Measurements from ENCODE around the gene HUNK.

The HUNK gene

DNA sequence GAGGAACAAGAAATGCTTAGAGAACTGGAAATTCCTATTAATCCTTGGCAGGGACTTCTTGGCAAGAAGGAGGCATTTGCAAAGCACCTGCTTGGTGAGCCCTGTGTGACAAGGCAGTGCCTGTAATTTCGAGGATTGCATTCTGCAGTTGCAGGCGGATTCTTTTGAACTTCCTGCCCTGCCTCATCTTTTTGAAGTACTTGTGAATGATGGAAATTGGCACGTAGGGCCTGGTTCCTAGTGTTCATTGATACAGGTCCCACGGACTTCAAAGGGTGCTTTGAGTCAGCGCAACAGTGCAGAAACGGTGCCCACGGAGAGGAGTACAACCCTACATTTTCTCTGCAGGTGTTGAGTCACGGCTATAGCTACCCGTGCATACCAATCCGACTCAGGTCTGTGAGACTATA lies 6.4 kb downstream of the HUNK start:
- no peak for TF ChIP-seq GATA3 (IDR thresholded peaks at IDR 0.05; ENCODE audit: low read depth, low read length)
- TF ChIP-seq GATA2 (IDR thresholded peaks at IDR 0.05; ENCODE audit: low read depth, low read length), result no peak

DNA sequence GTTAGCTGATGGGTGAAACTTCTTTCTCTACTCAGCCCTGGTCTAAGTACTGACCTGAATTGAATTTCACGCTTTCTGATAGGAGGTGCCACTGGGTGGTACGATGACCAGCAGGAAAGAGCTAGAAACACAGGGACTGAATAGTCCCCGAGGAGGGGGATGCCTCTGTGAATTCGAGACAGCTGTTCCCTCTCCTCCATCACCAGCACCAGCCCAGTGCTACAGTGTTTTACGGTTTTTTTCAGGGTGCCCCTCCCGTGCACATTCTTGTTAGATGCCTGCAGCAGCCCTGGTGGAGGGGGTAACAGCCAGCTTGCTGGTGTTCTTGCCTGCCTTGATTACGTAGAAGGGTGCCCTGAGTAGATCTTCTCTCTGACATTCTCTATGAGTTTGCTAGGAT lies 7.1 kb downstream of the HUNK start:
- TF ChIP-seq GATA2 (IDR thresholded peaks at IDR 0.05; ENCODE audit: low read depth, low read length) (no peak), GATA3 (IDR thresholded peaks at IDR 0.05; ENCODE audit: low read depth, low read length) (no peak)

DNA sequence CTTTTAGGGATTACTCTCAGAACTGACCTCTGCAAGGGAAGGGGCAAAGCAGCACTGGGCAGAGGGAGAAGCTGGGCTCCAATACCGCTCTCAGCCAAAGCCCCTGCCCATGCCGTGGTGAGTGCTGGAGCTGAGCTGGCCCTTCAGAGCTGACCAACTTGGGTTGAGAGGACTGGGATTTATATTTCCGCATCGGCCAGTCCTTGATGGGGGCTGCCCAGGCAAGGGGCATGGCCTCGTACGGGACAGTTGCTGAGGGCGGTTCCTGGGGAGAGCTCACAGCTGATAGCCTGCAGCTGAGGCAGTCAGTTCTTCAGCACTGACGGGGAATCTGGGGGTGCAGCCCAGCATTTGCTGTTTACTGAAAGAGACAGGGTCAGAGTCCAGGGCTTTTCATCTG lies 8.0 kb downstream of the HUNK start:
- TF ChIP-seq GATA2 (IDR thresholded peaks at IDR 0.05; ENCODE audit: low read depth, low read length), result no peak
- TF ChIP-seq GATA3 (IDR thresholded peaks at IDR 0.05; ENCODE audit: low read depth, low read length), result no peak

DNA sequence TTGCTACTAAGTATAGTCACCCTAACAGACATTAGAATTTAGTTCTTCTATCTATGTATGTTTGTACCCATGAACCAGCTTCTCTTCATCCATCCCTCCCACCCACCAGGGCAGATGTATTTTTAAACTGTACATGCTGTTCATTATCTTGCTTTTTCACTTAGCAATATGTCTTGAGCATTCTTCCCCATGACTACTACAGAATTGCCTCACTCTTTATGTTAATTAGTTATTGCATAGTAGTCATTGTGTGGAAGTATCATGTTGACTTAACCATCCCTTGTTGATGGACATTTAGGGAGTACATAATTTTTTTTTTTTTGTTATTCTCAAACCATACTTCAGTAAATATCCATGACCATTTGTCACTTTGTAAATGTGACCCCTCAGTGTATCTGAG lies 9.9 kb downstream of the HUNK start:
- TF ChIP-seq GATA3 (IDR thresholded peaks at IDR 0.05; ENCODE audit: low read depth, low read length), result no peak
- TF ChIP-seq GATA2 (IDR thresholded peaks at IDR 0.05; ENCODE audit: low read depth, low read length), result no peak

DNA sequence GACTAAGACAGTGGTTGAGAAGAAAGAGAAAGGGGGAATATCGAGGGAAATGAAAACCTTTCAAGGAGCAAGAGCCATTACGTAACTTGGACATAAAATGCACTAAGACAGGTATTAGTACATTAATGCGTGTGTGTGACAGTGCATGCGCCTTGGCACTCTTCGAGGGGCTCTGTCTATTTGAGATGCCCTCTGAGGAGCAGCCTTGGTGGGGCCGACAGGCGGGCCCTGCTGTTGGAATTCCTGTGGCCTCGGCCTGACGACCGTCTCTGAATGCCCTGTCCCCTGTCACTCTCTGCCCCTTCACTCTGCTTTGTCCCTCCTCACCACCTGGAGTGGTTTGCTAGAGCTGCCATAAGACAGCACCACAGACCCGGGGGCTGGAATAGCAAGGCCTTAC lies 12.3 kb downstream of the HUNK start:
- no peak for TF ChIP-seq GATA3 (IDR thresholded peaks at IDR 0.05; ENCODE audit: low read depth, low read length)
- no peak for TF ChIP-seq GATA2 (IDR thresholded peaks at IDR 0.05; ENCODE audit: low read depth, low read length)

DNA sequence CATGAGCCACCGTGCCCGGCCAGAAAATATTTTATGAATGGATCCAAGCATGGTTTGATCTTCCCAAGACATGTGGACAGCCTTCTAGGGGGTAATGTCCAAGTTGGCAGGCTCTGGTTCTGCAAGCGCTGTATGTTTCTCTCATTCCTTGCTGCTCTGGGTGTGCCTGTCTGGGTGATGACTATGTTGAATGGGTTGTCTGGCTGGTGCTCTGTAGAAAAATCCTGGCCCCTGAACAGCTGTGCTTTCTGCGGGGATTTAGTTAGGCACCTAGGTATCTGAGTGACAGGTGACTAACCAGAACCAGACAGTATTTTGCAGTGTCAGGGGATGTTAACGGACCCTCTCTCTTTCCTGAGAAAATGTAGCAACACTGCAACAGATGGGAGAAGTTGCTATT lies 14.1 kb downstream of the HUNK start:
- TF ChIP-seq GATA3 (IDR thresholded peaks at IDR 0.05; ENCODE audit: low read depth, low read length), result no peak
- TF ChIP-seq GATA2 (IDR thresholded peaks at IDR 0.05; ENCODE audit: low read depth, low read length), result no peak

DNA sequence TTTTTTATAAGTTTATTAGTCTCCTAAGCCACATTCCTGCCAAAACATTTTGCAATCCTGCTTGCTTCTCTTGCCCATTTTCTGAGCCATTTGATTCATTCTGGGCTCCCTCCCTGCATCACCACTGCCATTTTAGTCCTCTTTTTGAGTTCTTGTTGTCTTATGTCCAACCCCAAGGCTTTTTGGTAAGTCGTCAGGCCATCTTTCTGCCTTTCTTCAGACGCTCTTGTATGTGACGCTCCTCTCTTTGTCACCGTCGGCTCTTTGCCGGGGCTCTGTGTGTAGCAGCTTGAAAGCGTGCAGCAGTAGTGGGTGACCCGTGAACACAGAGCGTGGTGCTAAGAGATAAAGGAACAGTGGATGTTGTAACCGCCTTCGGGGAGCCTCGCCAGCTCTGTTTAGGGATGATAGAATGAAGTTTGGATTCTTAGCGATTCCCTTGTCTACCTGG lies 14.6 kb downstream of the HUNK start:
- TF ChIP-seq GATA2 (IDR thresholded peaks at IDR 0.05; ENCODE audit: low read depth, low read length), result no peak
- no peak for TF ChIP-seq GATA3 (IDR thresholded peaks at IDR 0.05; ENCODE audit: low read depth, low read length)

DNA sequence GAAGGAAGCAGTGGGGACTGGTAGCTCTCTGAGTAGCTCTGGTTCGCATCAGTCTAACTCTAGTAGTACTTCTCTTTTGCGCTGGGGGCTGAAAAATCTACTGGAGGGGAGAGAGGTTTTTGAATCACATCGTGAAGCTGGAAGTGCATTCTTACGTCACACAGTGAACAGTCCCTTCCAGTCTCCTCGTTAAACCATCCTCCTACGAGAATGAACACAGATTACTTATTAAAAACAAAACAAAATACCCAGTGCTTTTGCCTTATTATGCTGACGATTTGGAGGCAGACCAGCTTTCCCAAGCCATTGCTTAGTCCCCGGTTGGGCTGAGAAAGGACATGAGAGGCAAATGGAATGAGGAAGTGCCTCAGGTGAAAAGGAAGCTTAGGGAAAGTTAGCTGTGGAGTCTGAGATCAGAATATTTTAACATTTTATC lies 16.1 kb downstream of the HUNK start:
- TF ChIP-seq GATA3 (IDR thresholded peaks at IDR 0.05; ENCODE audit: low read depth, low read length) (no peak), GATA2 (IDR thresholded peaks at IDR 0.05; ENCODE audit: low read depth, low read length) (no peak)

DNA sequence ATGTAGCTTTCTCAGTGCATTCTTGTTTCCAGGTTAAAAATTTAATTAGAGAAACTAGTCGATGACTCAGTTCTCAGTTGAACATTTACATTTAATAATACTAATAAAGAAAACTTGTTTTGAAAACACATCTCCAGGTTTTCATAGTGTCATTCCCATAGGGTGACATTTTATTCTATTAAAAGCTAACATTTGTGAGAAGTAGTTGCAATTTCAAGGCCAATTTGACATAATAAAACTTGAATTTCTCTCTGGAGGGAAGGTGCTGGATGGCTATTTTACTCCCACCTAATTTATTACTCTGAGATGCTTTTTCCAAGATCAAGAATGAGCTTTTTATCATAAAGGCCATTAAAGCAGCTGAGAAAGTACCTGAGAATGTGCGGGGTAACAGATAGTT lies 16.6 kb downstream of the HUNK start:
- no peak for TF ChIP-seq GATA3 (IDR thresholded peaks at IDR 0.05; ENCODE audit: low read depth, low read length)
- no peak for TF ChIP-seq GATA2 (IDR thresholded peaks at IDR 0.05; ENCODE audit: low read depth, low read length)

DNA sequence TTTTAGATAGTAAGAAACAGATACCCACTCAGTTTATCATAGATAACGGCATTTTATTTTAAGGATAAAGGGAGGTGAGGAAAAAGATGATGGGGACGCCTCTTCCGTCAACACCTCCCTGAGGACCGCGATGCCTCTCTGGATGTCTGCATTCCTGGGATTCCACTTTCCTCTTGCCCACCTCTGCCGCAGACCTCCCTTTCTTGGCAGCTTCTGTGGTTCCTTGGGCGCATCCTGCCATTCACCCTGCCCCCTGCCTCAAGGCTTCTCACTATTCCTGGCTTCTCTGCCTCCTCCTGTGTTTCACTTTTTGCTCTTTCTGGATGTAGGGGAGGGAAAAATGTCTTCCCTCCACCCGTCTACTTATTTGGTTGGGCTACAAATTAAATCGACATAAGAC lies 19.9 kb downstream of the HUNK start:
- TF ChIP-seq GATA2 (IDR thresholded peaks at IDR 0.05; ENCODE audit: low read depth, low read length) (no peak), GATA3 (IDR thresholded peaks at IDR 0.05; ENCODE audit: low read depth, low read length) (no peak)

DNA sequence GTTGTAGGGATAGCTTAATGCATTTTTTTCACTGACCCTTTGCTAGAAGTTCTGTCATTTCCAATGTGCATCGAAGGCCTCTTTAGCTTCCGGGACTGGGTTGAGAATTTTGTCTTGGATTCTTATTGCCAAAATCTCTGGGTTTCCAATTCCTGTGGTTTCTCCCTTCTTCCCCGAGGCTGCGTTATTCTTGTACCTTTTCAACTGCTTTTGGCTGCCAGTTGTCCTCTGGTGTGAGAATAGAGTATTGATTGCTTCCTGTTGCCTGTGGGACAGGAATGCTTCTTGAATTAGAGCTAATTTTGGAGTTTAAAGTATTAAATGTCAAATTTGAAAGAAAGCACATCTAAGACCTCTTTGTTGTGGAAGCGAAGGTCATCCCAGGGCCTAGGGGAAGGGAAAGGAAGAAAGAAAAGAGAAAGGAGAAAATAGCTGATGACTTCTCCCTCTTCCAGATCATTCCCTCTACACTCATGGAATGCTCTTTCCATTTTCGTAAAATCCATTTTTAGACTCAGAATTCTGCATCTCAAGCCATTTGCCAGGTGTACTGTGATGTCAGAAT lies 21.1 kb downstream of the HUNK start:
- no peak for TF ChIP-seq GATA2 (IDR thresholded peaks at IDR 0.05; ENCODE audit: low read depth, low read length)
- no peak for TF ChIP-seq GATA3 (IDR thresholded peaks at IDR 0.05; ENCODE audit: low read depth, low read length)

DNA sequence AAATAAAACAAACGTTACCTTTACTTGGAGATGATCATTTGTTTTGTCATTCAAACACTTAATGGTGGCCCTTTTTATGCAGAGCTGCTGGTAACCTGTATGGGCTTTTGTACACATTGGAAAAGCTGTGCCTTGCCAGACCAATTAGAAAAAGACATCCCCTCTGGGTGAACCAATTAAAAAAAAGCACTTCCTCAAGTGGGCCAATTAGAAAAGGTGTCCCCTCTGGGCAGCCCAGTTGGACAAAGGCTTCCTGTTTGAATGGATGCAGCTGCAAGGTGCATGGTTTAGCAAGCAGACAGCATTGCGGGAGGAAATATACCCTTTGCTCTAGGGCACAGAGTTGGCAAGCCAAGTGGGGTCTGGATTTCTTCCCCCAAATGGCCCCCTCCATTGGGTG lies 21.6 kb downstream of the HUNK start:
- TF ChIP-seq GATA3 (IDR thresholded peaks at IDR 0.05; ENCODE audit: low read depth, low read length) (no peak), GATA2 (IDR thresholded peaks at IDR 0.05; ENCODE audit: low read depth, low read length) (no peak)

DNA sequence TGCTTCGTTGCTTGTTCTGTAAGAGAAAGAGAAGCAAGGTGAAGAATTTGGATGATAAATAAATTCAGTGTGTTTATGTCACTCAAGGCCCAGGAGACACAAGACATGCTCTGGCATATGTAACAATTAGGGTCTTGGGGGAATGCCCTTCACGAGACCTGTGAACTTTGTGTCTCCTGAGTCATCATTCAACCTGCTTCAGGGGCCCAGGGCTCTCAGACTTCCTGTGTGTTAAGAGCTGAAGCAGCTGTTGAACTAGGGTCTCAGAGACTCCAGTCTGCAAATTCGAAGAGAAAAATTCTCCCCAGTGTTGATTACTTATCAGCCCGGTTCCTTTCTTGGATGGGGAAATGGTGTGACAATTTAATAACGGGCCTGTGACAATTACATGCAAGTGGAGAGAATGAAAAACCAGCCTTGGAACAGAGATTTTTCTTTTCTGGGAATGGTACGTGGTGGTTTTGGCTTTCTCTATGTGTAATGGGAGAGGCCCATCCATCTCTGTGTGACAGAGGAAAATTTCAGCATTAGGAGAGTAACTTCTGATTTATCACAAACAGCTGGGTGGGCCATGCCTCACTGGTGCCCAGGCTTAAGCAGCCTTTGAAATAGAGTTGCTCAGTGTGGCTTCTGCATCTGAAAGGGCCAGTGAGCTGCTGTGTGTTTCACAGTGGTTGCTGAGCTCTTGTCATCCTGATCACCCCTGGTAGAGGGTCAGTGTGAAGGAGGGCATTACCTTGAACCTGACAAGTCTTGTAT lies 22.4 kb downstream of the HUNK start:
- TF ChIP-seq GATA3 (IDR thresholded peaks at IDR 0.05; ENCODE audit: low read depth, low read length) (no peak), GATA2 (IDR thresholded peaks at IDR 0.05; ENCODE audit: low read depth, low read length) (no peak)

DNA sequence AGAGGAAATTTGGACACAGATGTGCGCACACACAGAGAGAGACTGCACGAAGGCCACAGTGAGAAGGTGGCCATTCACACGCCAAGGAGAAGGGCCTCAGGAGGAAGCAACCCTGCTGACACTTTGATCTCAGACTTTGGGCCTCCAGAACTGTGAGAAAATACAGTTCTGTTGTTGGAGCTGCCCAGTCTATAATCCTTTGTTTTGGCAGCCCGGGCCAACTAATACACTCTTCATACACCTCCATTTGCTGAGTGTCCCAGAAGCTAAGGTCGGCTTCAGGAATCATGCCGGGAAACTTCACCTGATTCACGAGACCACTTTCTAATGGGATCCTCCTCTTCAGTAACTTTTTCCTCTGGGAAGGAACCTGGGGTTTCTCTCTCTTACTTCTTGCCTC lies 23.2 kb downstream of the HUNK start:
- no peak for TF ChIP-seq GATA2 (IDR thresholded peaks at IDR 0.05; ENCODE audit: low read depth, low read length)
- TF ChIP-seq GATA3 (IDR thresholded peaks at IDR 0.05; ENCODE audit: low read depth, low read length), result no peak

DNA sequence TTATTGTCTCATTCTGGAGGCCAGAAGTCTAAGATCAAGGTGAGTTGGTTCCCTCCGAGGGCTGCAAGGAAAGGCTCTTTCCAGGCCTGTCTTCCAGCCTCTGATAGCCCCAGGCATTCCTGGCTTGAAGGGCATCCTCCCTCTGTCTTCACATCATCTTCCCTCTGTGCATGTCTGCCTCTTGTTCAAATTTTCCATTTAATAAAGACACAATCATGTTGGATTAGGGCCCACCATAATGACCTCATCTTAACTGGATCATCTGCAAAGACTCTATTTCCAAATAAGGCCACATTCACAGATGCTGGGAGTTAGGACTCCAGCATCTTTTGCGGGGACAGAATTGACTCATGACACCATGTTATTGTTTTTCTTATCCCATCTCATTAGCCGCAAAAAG lies 24.5 kb downstream of the HUNK start:
- TF ChIP-seq GATA2 (IDR thresholded peaks at IDR 0.05; ENCODE audit: low read depth, low read length) (no peak), GATA3 (IDR thresholded peaks at IDR 0.05; ENCODE audit: low read depth, low read length) (no peak)

All from SH-SY5Y (cell line).